ENCODE measurements around the gene RAI14. TPM values are rescaled to one million over a fixed set of nuclear protein-coding genes. Genes with fewer than 3 reads are reported as not detected.

The RAI14 gene
- total RNA-seq, 1 donor from 2014 or later = 307 TPM

- peak overlapping the region; percentile 70 for H3K27ac ChIP-seq (ENCODE audit: low read depth, low read length)
Observed at GRCh38 chr5:34690301-34690700, 34.2 kb downstream of the RAI14 start.

GRCh38 chr5:34690898-34691297 lies 34.8 kb downstream of the RAI14 start:
- Mint-ChIP-seq H3K27me3 (ENCODE audit: low read depth, unreplicated experiment) (no peaks in the 10 kb centered on the region), H3K36me3 (ENCODE audit: low read depth, unreplicated experiment) (peaks cover 19% of the 10 kb centered on the region), H3K9me3 (ENCODE audit: unreplicated experiment) (no peaks in the 10 kb centered on the region), H3K27ac (ENCODE audit: unreplicated experiment) (no peak overlapping the region), H3K4me3 (ENCODE audit: unreplicated experiment) (no peak overlapping the region), H3K4me1 (ENCODE audit: low read depth, unreplicated experiment) (peaks cover 48% of the 10 kb centered on the region)
- DNase-seq (ENCODE audit: low read depth) = no peak
- Histone ChIP-seq H3K9ac (ENCODE audit: low read length) (no peak overlapping the region), H3K27ac (ENCODE audit: low read depth, low read length) (peak overlapping the region; percentile 70), H3K27me3 (ENCODE audit: insufficient read depth, low read length) (no peaks in the 10 kb centered on the region), H3K36me3 (ENCODE audit: insufficient read depth, low read length) (peaks cover 46% of the 10 kb centered on the region), H3K4me2 (ENCODE audit: low read length) (no peak overlapping the region), H2AFZ (ENCODE audit: low read depth, low read length) (no peak overlapping the region), H3K4me3 (ENCODE audit: insufficient read depth, low read depth, low read length) (no peak overlapping the region), H3K79me2 (ENCODE audit: insufficient read depth, low read length) (peaks cover 94% of the 10 kb centered on the region), H3K9me3 (ENCODE audit: insufficient read depth, low read depth, low read length) (no peaks in the 10 kb centered on the region), H4K20me1 (ENCODE audit: insufficient read depth, low read length) (peaks cover 34% of the 10 kb centered on the region), H3K4me1 (ENCODE audit: insufficient read depth, low read length) (peaks cover 43% of the 10 kb centered on the region)
- TF ChIP-seq CTCF (IDR thresholded peaks at IDR 0.05; ENCODE audit: insufficient read depth, low read depth, low read length) (no peak), EZH2 (IDR thresholded peaks at IDR 0.05; ENCODE audit: insufficient read depth, low read length) (no peak)
- no peak for FAIRE-seq

More at GRCh38 chr5:34690301-34690700, 34.2 kb downstream of the RAI14 start:
- no peak overlapping the region for H3K4me2 ChIP-seq (ENCODE audit: low read length)
- H3K4me3 ChIP-seq (ENCODE audit: insufficient read depth, low read depth, low read length) = no peak overlapping the region
- peaks cover 34% of the 10 kb centered on the region for H4K20me1 ChIP-seq (ENCODE audit: insufficient read depth, low read length)
- no peaks in the 10 kb centered on the region for H3K9me3 ChIP-seq (ENCODE audit: insufficient read depth, low read depth, low read length)
- H3K36me3 ChIP-seq (ENCODE audit: insufficient read depth, low read length) = peaks cover 46% of the 10 kb centered on the region
- no peak overlapping the region for H3K9ac ChIP-seq (ENCODE audit: low read length)
- peaks cover 49% of the 10 kb centered on the region for H3K4me1 ChIP-seq (ENCODE audit: insufficient read depth, low read length)
- DNase-seq (ENCODE audit: low read depth) (no peak), FAIRE-seq (no peak)
- H3K79me2 ChIP-seq (ENCODE audit: insufficient read depth, low read length) = peaks cover 94% of the 10 kb centered on the region
- TF ChIP-seq CTCF (IDR thresholded peaks at IDR 0.05; ENCODE audit: insufficient read depth, low read depth, low read length) = no peak
- no peak for TF ChIP-seq EZH2 (IDR thresholded peaks at IDR 0.05; ENCODE audit: insufficient read depth, low read length)
- no peak overlapping the region for H2AFZ ChIP-seq (ENCODE audit: low read depth, low read length)
- H3K9me3 Mint-ChIP-seq (ENCODE audit: unreplicated experiment) = no peaks in the 10 kb centered on the region
- H3K4me3 Mint-ChIP-seq (ENCODE audit: unreplicated experiment) = no peak overlapping the region
- H3K27ac Mint-ChIP-seq (ENCODE audit: unreplicated experiment) = peak overlapping the region; percentile 37
- H3K27me3 ChIP-seq (ENCODE audit: insufficient read depth, low read length) = no peaks in the 10 kb centered on the region
- H3K36me3 Mint-ChIP-seq (ENCODE audit: low read depth, unreplicated experiment) = peaks cover 19% of the 10 kb centered on the region
- H3K27me3 Mint-ChIP-seq (ENCODE audit: low read depth, unreplicated experiment) = no peaks in the 10 kb centered on the region
- peaks cover 54% of the 10 kb centered on the region for H3K4me1 Mint-ChIP-seq (ENCODE audit: low read depth, unreplicated experiment)

- no peaks in the 10 kb centered on the region for H3K27me3 ChIP-seq (ENCODE audit: insufficient read depth, low read length)
- TF ChIP-seq CTCF (IDR thresholded peaks at IDR 0.05; ENCODE audit: insufficient read depth, low read depth, low read length) = no peak
- TF ChIP-seq EZH2 (IDR thresholded peaks at IDR 0.05; ENCODE audit: insufficient read depth, low read length) = no peak
- H3K36me3 ChIP-seq (ENCODE audit: insufficient read depth, low read length) = peaks cover 46% of the 10 kb centered on the region
- no peak overlapping the region for H2AFZ ChIP-seq (ENCODE audit: low read depth, low read length)
- peaks cover 34% of the 10 kb centered on the region for H4K20me1 ChIP-seq (ENCODE audit: insufficient read depth, low read length)
- no peaks in the 10 kb centered on the region for H3K9me3 Mint-ChIP-seq (ENCODE audit: unreplicated experiment)
- H3K79me2 ChIP-seq (ENCODE audit: insufficient read depth, low read length) = peaks cover 94% of the 10 kb centered on the region
- no peak overlapping the region for H3K9ac ChIP-seq (ENCODE audit: low read length)
- FAIRE-seq = no peak
- H3K4me1 ChIP-seq (ENCODE audit: insufficient read depth, low read length) = peaks cover 41% of the 10 kb centered on the region
- DNase-seq (ENCODE audit: low read depth) = peak; percentile 84
- H3K4me1 Mint-ChIP-seq (ENCODE audit: low read depth, unreplicated experiment) = peaks cover 45% of the 10 kb centered on the region
- H3K27ac Mint-ChIP-seq (ENCODE audit: unreplicated experiment) = no peak overlapping the region
- H3K4me3 Mint-ChIP-seq (ENCODE audit: unreplicated experiment) = no peak overlapping the region
- H3K27me3 Mint-ChIP-seq (ENCODE audit: low read depth, unreplicated experiment) = no peaks in the 10 kb centered on the region
- H3K27ac ChIP-seq (ENCODE audit: low read depth, low read length) = peak overlapping the region; percentile 70
- no peaks in the 10 kb centered on the region for H3K9me3 ChIP-seq (ENCODE audit: insufficient read depth, low read depth, low read length)
- no peak overlapping the region for H3K4me2 ChIP-seq (ENCODE audit: low read length)
- H3K4me3 ChIP-seq (ENCODE audit: insufficient read depth, low read depth, low read length) = no peak overlapping the region
- peaks cover 19% of the 10 kb centered on the region for H3K36me3 Mint-ChIP-seq (ENCODE audit: low read depth, unreplicated experiment)
Observed at GRCh38 chr5:34691326-34691725, 35.2 kb downstream of the RAI14 start.

Data from astrocyte (in vitro differentiated cells and primary cell).